ENCODE data around the gene CERS6. TPM values are rescaled to one million over a fixed set of nuclear protein-coding genes. Genes with fewer than 3 reads are reported as not detected.

Gene CERS6
- total RNA-seq, 1 donor from 2014 or later = 17.7 TPM

GRCh38 chr2:168671932-168672331, 215.9 kb downstream of the CERS6 start:
- Histone ChIP-seq H3K36me3 (ENCODE audit: control insufficient read depth, insufficient read depth, low read length) (no peaks in the 10 kb centered on the region), H3K27me3 (ENCODE audit: control insufficient read depth, insufficient read depth, low read length) (no peaks in the 10 kb centered on the region), H3K4me3 (ENCODE audit: low read depth, low read length) (no peak overlapping the region)
- TF ChIP-seq, protein P1, sequence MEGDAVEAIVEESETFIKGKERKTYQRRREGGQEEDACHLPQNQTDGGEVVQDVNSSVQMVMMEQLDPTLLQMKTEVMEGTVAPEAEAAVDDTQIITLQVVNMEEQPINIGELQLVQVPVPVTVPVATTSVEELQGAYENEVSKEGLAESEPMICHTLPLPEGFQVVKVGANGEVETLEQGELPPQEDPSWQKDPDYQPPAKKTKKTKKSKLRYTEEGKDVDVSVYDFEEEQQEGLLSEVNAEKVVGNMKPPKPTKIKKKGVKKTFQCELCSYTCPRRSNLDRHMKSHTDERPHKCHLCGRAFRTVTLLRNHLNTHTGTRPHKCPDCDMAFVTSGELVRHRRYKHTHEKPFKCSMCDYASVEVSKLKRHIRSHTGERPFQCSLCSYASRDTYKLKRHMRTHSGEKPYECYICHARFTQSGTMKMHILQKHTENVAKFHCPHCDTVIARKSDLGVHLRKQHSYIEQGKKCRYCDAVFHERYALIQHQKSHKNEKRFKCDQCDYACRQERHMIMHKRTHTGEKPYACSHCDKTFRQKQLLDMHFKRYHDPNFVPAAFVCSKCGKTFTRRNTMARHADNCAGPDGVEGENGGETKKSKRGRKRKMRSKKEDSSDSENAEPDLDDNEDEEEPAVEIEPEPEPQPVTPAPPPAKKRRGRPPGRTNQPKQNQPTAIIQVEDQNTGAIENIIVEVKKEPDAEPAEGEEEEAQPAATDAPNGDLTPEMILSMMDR (IDR thresholded peaks at IDR 0.05; ENCODE audit: insufficient read depth, low read length, poor library complexity, severe bottlenecking) = no peak
- DNase-seq (ENCODE audit: low read depth) = no peak

GRCh38 chr2:168673265-168674189, 217.5 kb downstream of the CERS6 start:
- DNase-seq (ENCODE audit: low read depth) = no peak
- H3K27me3 ChIP-seq (ENCODE audit: control insufficient read depth, insufficient read depth, low read length) = no peaks in the 10 kb centered on the region
- H3K4me3 ChIP-seq (ENCODE audit: low read depth, low read length) = no peak overlapping the region
- TF ChIP-seq, protein P1 (IDR thresholded peaks at IDR 0.05; ENCODE audit: insufficient read depth, low read length, poor library complexity, severe bottlenecking) = no peak
- no peaks in the 10 kb centered on the region for H3K36me3 ChIP-seq (ENCODE audit: control insufficient read depth, insufficient read depth, low read length)

DNA sequence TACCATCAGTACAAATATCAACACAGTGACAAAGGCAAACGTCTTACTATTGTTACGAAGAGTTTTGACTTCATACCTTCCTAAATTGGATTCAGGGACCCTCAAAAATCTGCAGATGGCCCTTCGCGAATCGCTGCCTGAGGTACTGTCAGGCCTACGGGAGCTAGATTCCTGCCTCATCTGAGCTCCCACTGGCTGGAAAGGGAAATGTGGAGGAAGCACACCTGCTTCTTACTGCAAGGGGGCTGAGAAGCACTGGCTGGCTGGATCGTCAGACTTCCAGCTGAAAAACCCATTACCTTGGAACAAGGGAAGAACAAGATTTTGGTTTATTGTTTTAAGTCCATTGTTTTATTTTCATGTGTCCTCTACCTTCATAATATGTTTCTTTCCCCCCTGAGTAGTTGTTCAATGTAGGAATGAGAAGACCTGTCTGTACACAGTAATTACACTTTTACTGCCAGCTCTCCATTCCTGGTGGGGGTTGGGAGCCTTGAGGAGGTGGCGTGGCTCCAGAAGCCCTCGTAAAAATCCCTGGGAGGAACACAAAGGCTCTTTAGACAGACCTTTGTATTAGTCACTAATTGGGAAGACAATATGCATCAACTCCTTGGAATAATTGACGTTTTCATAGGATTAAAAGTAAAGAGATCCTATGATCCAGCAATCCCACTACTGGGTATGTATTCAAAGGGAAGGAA, 222.2 kb downstream of the CERS6 start:
- TF ChIP-seq, protein P1 (IDR thresholded peaks at IDR 0.05; ENCODE audit: insufficient read depth, low read length, poor library complexity, severe bottlenecking) = no peak
- no peaks in the 10 kb centered on the region for H3K36me3 ChIP-seq (ENCODE audit: control insufficient read depth, insufficient read depth, low read length)

DNA sequence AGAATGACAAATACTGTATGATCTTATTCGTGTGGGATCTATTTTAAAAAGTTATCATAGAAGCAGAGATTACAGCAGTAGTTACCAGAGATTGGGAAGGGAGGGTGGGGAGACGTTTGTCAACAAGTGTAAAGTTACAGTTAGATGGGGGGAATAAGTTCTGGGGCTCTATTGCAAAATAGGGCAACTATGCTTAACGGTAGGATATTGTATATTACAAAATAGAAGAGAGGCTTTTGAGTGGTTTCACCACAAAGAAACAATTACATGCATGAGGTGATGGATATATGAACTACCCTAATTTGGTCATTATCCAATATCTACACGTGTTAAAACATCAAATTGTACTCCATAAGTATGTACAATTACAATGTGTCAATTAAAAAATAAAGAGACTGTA, 223.0 kb downstream of the CERS6 start:
- no peaks in the 10 kb centered on the region for H3K36me3 ChIP-seq (ENCODE audit: control insufficient read depth, insufficient read depth, low read length)
- no peak for DNase-seq (ENCODE audit: low read depth)
- H3K27me3 ChIP-seq (ENCODE audit: control insufficient read depth, insufficient read depth, low read length) = no peaks in the 10 kb centered on the region
- no peak overlapping the region for H3K4me3 ChIP-seq (ENCODE audit: low read depth, low read length)
- TF ChIP-seq, protein P1 (IDR thresholded peaks at IDR 0.05; ENCODE audit: insufficient read depth, low read length, poor library complexity, severe bottlenecking) = no peak

More for the DNA sequence above, 222.2 kb downstream of the CERS6 start:
- no peak overlapping the region for H3K4me3 ChIP-seq (ENCODE audit: low read depth, low read length)
- H3K27me3 ChIP-seq (ENCODE audit: control insufficient read depth, insufficient read depth, low read length) = no peaks in the 10 kb centered on the region
- no peak for DNase-seq (ENCODE audit: low read depth)

- TF ChIP-seq, protein P1 (IDR thresholded peaks at IDR 0.05; ENCODE audit: insufficient read depth, low read length, poor library complexity, severe bottlenecking) = no peak
- H3K27me3 ChIP-seq (ENCODE audit: control insufficient read depth, insufficient read depth, low read length) = no peaks in the 10 kb centered on the region
These were observed 223.8 kb downstream of the CERS6 start for GRCh38 chr2:168679741-168680310.

More at GRCh38 chr2:168679741-168680310, 223.8 kb downstream of the CERS6 start:
- H3K4me3 ChIP-seq (ENCODE audit: low read depth, low read length) = no peak overlapping the region
- no peaks in the 10 kb centered on the region for H3K36me3 ChIP-seq (ENCODE audit: control insufficient read depth, insufficient read depth, low read length)
- no peak for DNase-seq (ENCODE audit: low read depth)
